ENCODE measurements around the gene IFI16.

The IFI16 gene

GRCh38 chr1:158969855-158970254 lies 39.9 kb upstream of the IFI16 start:
- H3K14ac ChIP-seq (ENCODE audit: low read length), result no peak overlapping the region

GRCh38 chr1:158972841-158973240 lies 36.9 kb upstream of the IFI16 start:
- Histone ChIP-seq H2BK5ac (ENCODE audit: low read length) (no peak overlapping the region), H4K91ac (ENCODE audit: low read depth, low read length, poor library complexity) (no peak overlapping the region), H2AK5ac (ENCODE audit: low read depth, low read length) (no peak overlapping the region), H3K23ac (ENCODE audit: low read depth, low read length, poor library complexity) (no peak overlapping the region), H3K9ac (ENCODE audit: low read depth, low read length, poor library complexity) (no peak overlapping the region), H3K36me3 (replicated peaks in 1 of 2; ENCODE audit: control insufficient read depth in 2 of 2, insufficient read depth in 2 of 2, low read length in 2 of 2) (no peaks in the 10 kb centered on the region), H2BK120ac (ENCODE audit: low read depth, low read length) (no peak overlapping the region), H3K27me3 (ENCODE audit: control insufficient read depth in 3 of 3, insufficient read depth in 3 of 3, low read depth in 1 of 3, low read length in 3 of 3) (no peaks in the 10 kb centered on the region), H3K4me3 (ENCODE audit: low read length in 2 of 2) (no peak overlapping the region), H3K9me3 (replicated peaks in 1 of 2; ENCODE audit: control insufficient read depth in 2 of 2, insufficient read depth in 1 of 2, low read depth in 1 of 2, low read length in 2 of 2) (no peaks in the 10 kb centered on the region), H3K18ac (ENCODE audit: low read length) (no peak overlapping the region), H3K14ac (ENCODE audit: low read length) (no peak overlapping the region), H2BK15ac (ENCODE audit: low read length) (no peak overlapping the region), H3K27ac (replicated peaks; ENCODE audit: low read length) (no peak overlapping the region), H2AFZ (ENCODE audit: low read length) (no peak overlapping the region), H3K4me2 (ENCODE audit: insufficient read depth, low read length, poor library complexity, severe bottlenecking) (no peak overlapping the region), H3K4me1 (ENCODE audit: control insufficient read depth in 2 of 2, insufficient read depth in 1 of 2, low read depth in 1 of 2, low read length in 2 of 2) (no peaks in the 10 kb centered on the region), H3K4ac (ENCODE audit: low read length) (no peak overlapping the region), H2BK12ac (ENCODE audit: low read length) (no peak overlapping the region), H3K79me1 (ENCODE audit: low read depth, low read length) (no peaks in the 10 kb centered on the region), H4K8ac (ENCODE audit: low read depth, low read length) (no peak overlapping the region)
- DNase-seq (ENCODE audit: low spot score), result no peak

More at GRCh38 chr1:158969855-158970254, 39.9 kb upstream of the IFI16 start:
- Histone ChIP-seq H3K79me1 (ENCODE audit: low read depth, low read length) (no peaks in the 10 kb centered on the region), H3K4me1 (ENCODE audit: control insufficient read depth in 2 of 2, insufficient read depth in 1 of 2, low read depth in 1 of 2, low read length in 2 of 2) (no peaks in the 10 kb centered on the region), H3K4me3 (ENCODE audit: low read length in 2 of 2) (no peak overlapping the region), H4K91ac (ENCODE audit: low read depth, low read length, poor library complexity) (no peak overlapping the region), H4K8ac (ENCODE audit: low read depth, low read length) (no peak overlapping the region), H3K27me3 (ENCODE audit: control insufficient read depth in 3 of 3, insufficient read depth in 3 of 3, low read depth in 1 of 3, low read length in 3 of 3) (no peaks in the 10 kb centered on the region), H3K23ac (ENCODE audit: low read depth, low read length, poor library complexity) (no peak overlapping the region), H2BK12ac (ENCODE audit: low read length) (no peak overlapping the region), H3K36me3 (replicated peaks in 1 of 2; ENCODE audit: control insufficient read depth in 2 of 2, insufficient read depth in 2 of 2, low read length in 2 of 2) (no peaks in the 10 kb centered on the region), H3K18ac (ENCODE audit: low read length) (no peak overlapping the region), H3K4ac (ENCODE audit: low read length) (no peak overlapping the region), H3K9me3 (replicated peaks in 1 of 2; ENCODE audit: control insufficient read depth in 2 of 2, insufficient read depth in 1 of 2, low read depth in 1 of 2, low read length in 2 of 2) (no peaks in the 10 kb centered on the region), H2AK5ac (ENCODE audit: low read depth, low read length) (no peak overlapping the region), H3K9ac (ENCODE audit: low read depth, low read length, poor library complexity) (no peak overlapping the region), H3K4me2 (ENCODE audit: insufficient read depth, low read length, poor library complexity, severe bottlenecking) (no peak overlapping the region), H2BK15ac (ENCODE audit: low read length) (no peak overlapping the region), H3K27ac (replicated peaks; ENCODE audit: low read length) (no peak overlapping the region), H2BK5ac (ENCODE audit: low read length) (no peak overlapping the region), H2AFZ (ENCODE audit: low read length) (no peak overlapping the region), H2BK120ac (ENCODE audit: low read depth, low read length) (no peak overlapping the region)
- no CpG with 5 or more reads among the region's 1 CpG for WGBS, 2 donors (ENCODE audit: extremely low coverage in 2 of 2, insufficient read length in 2 of 2, insufficient replicate concordance in 1 of 2)
- DNase-seq (ENCODE audit: low spot score), result no peak

GRCh38 chr1:158976219-158976618 lies 33.5 kb upstream of the IFI16 start:
- Histone ChIP-seq H3K36me3 (replicated peaks in 1 of 2; ENCODE audit: control insufficient read depth in 2 of 2, insufficient read depth in 2 of 2, low read length in 2 of 2) (no peaks in the 10 kb centered on the region), H3K4me3 (ENCODE audit: low read length in 2 of 2) (no peak overlapping the region), H3K4me2 (ENCODE audit: insufficient read depth, low read length, poor library complexity, severe bottlenecking) (no peak overlapping the region), H3K27me3 (ENCODE audit: control insufficient read depth in 3 of 3, insufficient read depth in 3 of 3, low read depth in 1 of 3, low read length in 3 of 3) (no peaks in the 10 kb centered on the region), H2BK120ac (ENCODE audit: low read depth, low read length) (no peak overlapping the region), H2BK12ac (ENCODE audit: low read length) (no peak overlapping the region), H3K79me1 (ENCODE audit: low read depth, low read length) (no peaks in the 10 kb centered on the region), H2AK5ac (ENCODE audit: low read depth, low read length) (no peak overlapping the region), H2AFZ (ENCODE audit: low read length) (peak overlapping the region; percentile 50), H3K23ac (ENCODE audit: low read depth, low read length, poor library complexity) (no peak overlapping the region), H3K4me1 (ENCODE audit: control insufficient read depth in 2 of 2, insufficient read depth in 1 of 2, low read depth in 1 of 2, low read length in 2 of 2) (no peaks in the 10 kb centered on the region), H3K9me3 (replicated peaks in 1 of 2; ENCODE audit: control insufficient read depth in 2 of 2, insufficient read depth in 1 of 2, low read depth in 1 of 2, low read length in 2 of 2) (no peaks in the 10 kb centered on the region), H4K8ac (ENCODE audit: low read depth, low read length) (no peak overlapping the region), H3K18ac (ENCODE audit: low read length) (no peak overlapping the region), H4K91ac (ENCODE audit: low read depth, low read length, poor library complexity) (no peak overlapping the region), H3K14ac (ENCODE audit: low read length) (no peak overlapping the region), H2BK5ac (ENCODE audit: low read length) (no peak overlapping the region), H3K9ac (ENCODE audit: low read depth, low read length, poor library complexity) (no peak overlapping the region), H3K27ac (replicated peaks; ENCODE audit: low read length) (no peak overlapping the region), H2BK15ac (ENCODE audit: low read length) (no peak overlapping the region), H3K4ac (ENCODE audit: low read length) (no peak overlapping the region)
- WGBS, 2 donors (ENCODE audit: extremely low coverage in 2 of 2, insufficient read length in 2 of 2, insufficient replicate concordance in 1 of 2), result no CpG with 5 or more reads among the region's 4 CpGs
- no peak for DNase-seq (ENCODE audit: low spot score)

- H2BK5ac ChIP-seq (ENCODE audit: low read length), result no peak overlapping the region
- H2BK120ac ChIP-seq (ENCODE audit: low read depth, low read length), result no peak overlapping the region
- H3K23ac ChIP-seq (ENCODE audit: low read depth, low read length, poor library complexity), result no peak overlapping the region
- no peak overlapping the region for H2BK15ac ChIP-seq (ENCODE audit: low read length)
- H2AFZ ChIP-seq (ENCODE audit: low read length), result no peak overlapping the region
- no peak overlapping the region for H3K27ac ChIP-seq (replicated peaks; ENCODE audit: low read length)
- DNase-seq (ENCODE audit: low spot score), result no peak
- no peak overlapping the region for H3K4ac ChIP-seq (ENCODE audit: low read length)
- no peak overlapping the region for H3K4me2 ChIP-seq (ENCODE audit: insufficient read depth, low read length, poor library complexity, severe bottlenecking)
- no CpG with 5 or more reads among the region's 2 CpGs for WGBS, 2 donors (ENCODE audit: extremely low coverage in 2 of 2, insufficient read length in 2 of 2, insufficient replicate concordance in 1 of 2)
- H3K4me3 ChIP-seq (ENCODE audit: low read length in 2 of 2), result no peak overlapping the region
- no peaks in the 10 kb centered on the region for H3K79me1 ChIP-seq (ENCODE audit: low read depth, low read length)
- H2AK5ac ChIP-seq (ENCODE audit: low read depth, low read length), result no peak overlapping the region
- no peak overlapping the region for H2BK12ac ChIP-seq (ENCODE audit: low read length)
- H4K91ac ChIP-seq (ENCODE audit: low read depth, low read length, poor library complexity), result no peak overlapping the region
- H3K9me3 ChIP-seq (replicated peaks in 1 of 2; ENCODE audit: control insufficient read depth in 2 of 2, insufficient read depth in 1 of 2, low read depth in 1 of 2, low read length in 2 of 2), result no peaks in the 10 kb centered on the region
- H3K14ac ChIP-seq (ENCODE audit: low read length), result no peak overlapping the region
- no peak overlapping the region for H3K18ac ChIP-seq (ENCODE audit: low read length)
- H4K8ac ChIP-seq (ENCODE audit: low read depth, low read length), result no peak overlapping the region
- H3K9ac ChIP-seq (ENCODE audit: low read depth, low read length, poor library complexity), result no peak overlapping the region
- H3K27me3 ChIP-seq (ENCODE audit: control insufficient read depth in 3 of 3, insufficient read depth in 3 of 3, low read depth in 1 of 3, low read length in 3 of 3), result no peaks in the 10 kb centered on the region
- H3K4me1 ChIP-seq (ENCODE audit: control insufficient read depth in 2 of 2, insufficient read depth in 1 of 2, low read depth in 1 of 2, low read length in 2 of 2), result no peaks in the 10 kb centered on the region
- no peaks in the 10 kb centered on the region for H3K36me3 ChIP-seq (replicated peaks in 1 of 2; ENCODE audit: control insufficient read depth in 2 of 2, insufficient read depth in 2 of 2, low read length in 2 of 2)
Observed at GRCh38 chr1:158978730-158979129, 31.0 kb upstream of the IFI16 start.
